ENCODE results near the gene NELFE. TPM values are rescaled to one million over a fixed set of nuclear protein-coding genes. Genes with fewer than 3 reads are reported as not detected.

Gene NELFE
- total RNA-seq, 1 donor from 2014 or later, result 57.9 TPM

DNA sequence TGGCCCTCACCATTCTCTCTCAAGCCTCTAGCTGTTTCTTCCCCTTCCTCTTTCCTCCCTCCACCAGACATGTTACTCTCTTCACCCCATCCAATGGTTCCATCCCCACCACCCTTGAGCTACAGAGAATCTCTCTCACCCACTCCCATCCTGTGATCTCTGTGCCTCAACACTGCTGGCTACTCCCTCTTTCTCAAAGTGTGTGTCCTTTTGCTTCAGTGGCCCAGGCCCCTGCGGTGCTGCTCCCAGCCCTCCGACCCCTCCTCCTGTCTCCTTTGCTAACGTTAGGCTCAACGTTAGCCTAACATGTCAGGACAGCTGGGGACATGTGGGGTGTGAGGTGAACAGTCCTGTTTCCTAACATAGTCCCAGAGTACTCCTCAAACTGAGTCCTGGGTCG is 5.9 kb downstream of the NELFE start:
- peaks cover 57% of the 10 kb centered on the region for H3K36me3 Mint-ChIP-seq (ENCODE audit: low read depth)
- H3K27ac Mint-ChIP-seq, result peak overlapping the region; percentile 8
- ATAC-seq (ENCODE audit: low read depth) (no peak), DNase-seq (no peak)
- no peak overlapping the region for H3K4me3 Mint-ChIP-seq
- CTCF ChIA-PET, result interaction anchor here (0.7 to 2.2 kb wide), 11 partner anchors 13 to 277 kb away, joined by 3 to 9 read pairs (median 4); partner anchors contain the start of genes DXO and LY6G5C
- POLR2A ChIA-PET, result interaction anchor here (1.4 to 1.6 kb wide), 2 partner anchors 50 to 90 kb away, joined by 3 to 5 read pairs; partner anchors contain the start of gene NEU1
- intact Hi-C loops (cut with micrococcal nuclease), result loop anchor here (1.0 to 5.0 kb wide), 2 partner anchors 51 to 271 kb away; partner anchors contain the start of genes LY6G5C and ZBTB12
- H3K27me3 Mint-ChIP-seq, result no peaks in the 10 kb centered on the region
- H3K4me1 Mint-ChIP-seq, result peaks cover 8% of the 10 kb centered on the region
- no peaks in the 10 kb centered on the region for H3K9me3 Mint-ChIP-seq
- TF ChIP-seq, protein P1, sequence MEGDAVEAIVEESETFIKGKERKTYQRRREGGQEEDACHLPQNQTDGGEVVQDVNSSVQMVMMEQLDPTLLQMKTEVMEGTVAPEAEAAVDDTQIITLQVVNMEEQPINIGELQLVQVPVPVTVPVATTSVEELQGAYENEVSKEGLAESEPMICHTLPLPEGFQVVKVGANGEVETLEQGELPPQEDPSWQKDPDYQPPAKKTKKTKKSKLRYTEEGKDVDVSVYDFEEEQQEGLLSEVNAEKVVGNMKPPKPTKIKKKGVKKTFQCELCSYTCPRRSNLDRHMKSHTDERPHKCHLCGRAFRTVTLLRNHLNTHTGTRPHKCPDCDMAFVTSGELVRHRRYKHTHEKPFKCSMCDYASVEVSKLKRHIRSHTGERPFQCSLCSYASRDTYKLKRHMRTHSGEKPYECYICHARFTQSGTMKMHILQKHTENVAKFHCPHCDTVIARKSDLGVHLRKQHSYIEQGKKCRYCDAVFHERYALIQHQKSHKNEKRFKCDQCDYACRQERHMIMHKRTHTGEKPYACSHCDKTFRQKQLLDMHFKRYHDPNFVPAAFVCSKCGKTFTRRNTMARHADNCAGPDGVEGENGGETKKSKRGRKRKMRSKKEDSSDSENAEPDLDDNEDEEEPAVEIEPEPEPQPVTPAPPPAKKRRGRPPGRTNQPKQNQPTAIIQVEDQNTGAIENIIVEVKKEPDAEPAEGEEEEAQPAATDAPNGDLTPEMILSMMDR (IDR thresholded peaks at IDR 0.05), result no peak

DNA sequence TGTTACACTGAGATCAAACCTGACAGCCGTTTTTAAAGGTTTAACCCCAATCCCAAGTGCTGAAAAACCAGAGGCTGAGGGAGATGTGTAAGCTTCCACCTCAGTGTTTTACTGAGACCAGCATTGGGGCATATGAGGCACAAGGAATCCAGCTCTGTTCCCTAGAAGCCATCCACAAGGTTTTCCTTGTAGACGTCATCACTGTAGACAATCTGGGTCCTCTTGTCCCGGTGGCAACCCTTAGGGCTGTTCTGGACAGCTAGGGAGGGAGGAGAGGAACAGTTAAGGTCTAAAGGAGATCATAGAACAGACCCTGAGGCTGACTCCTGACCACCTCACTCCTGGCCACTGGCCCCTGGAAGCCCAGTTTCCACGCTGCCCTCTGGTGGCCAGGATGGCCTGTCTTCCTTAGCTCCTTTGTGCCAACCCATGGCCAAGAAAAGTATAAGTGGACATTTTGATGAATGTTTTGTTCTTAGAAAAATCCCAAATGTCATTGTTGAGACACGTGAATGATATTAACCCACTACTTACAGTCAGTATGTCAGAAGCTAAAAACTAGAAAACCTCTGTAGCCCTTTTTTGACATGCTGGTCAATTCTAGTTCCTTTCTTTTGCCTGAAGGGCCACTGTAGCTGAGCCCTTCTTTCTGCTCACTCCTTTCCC is 6.5 kb downstream of the NELFE start:
- H3K36me3 Mint-ChIP-seq (ENCODE audit: low read depth), result peaks cover 55% of the 10 kb centered on the region
- POLR2A ChIA-PET, result interaction anchor here (0.6 to 1.6 kb wide), 6 partner anchors 18 to 439 kb away, joined by 3 to 5 read pairs (median 3); partner anchors contain the start of genes DXO and NEU1
- ATAC-seq (ENCODE audit: low read depth), result no peak

DNA sequence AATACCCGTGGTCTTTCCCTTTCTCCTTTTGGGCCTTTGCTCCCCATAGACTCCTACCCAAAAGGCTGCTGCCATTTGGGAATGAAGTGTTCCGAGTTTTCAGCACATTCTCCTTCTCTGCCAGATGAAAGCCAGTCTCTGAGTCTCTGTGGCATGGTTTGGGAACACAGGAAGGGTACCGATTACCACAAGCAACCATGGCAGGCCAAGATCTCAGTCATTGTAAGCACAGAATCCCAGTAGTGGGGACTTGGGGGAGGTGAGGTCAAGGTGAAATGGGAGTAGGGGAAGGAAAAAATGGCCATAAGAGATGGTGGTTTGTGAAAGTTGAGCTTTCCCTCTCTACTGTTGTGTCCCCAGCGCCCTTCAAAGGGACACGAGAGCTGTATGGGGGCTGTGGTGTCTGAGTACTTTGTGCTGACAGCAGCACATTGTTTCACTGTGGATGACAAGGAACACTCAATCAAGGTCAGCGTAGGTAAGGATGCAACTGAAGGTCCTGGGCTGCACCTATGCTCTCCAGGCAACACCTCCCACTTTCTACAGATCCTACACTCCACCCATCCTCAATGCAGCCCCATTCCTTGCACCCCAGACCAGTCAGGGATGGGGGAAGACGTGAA is 8.7 kb downstream of the NELFE start:
- peaks cover 6% of the 10 kb centered on the region for H3K27me3 Mint-ChIP-seq
- no peak overlapping the region for H3K4me3 Mint-ChIP-seq
- intact Hi-C loops (cut with micrococcal nuclease), result loop anchor here (5.0 kb wide), 1 partner anchor 268 kb away; the partner anchor contains the start of gene LY6G5C
- CTCF ChIA-PET, result no interaction called here
- TF ChIP-seq, protein P1 (IDR thresholded peaks at IDR 0.05), result no peak
- no peak for DNase-seq
- no peaks in the 10 kb centered on the region for H3K4me1 Mint-ChIP-seq
- no peaks in the 10 kb centered on the region for H3K9me3 Mint-ChIP-seq
- ATAC-seq (ENCODE audit: low read depth), result no peak
- POLR2A ChIA-PET, result no interaction called here
- H3K36me3 Mint-ChIP-seq (ENCODE audit: low read depth), result peaks cover 36% of the 10 kb centered on the region
- H3K27ac Mint-ChIP-seq, result no peak overlapping the region

More for the DNA sequence above, 6.5 kb downstream of the NELFE start:
- H3K4me1 Mint-ChIP-seq, result peaks cover 1% of the 10 kb centered on the region
- H3K4me3 Mint-ChIP-seq, result no peak overlapping the region
- H3K27me3 Mint-ChIP-seq, result no peaks in the 10 kb centered on the region
- no peak for DNase-seq
- H3K27ac Mint-ChIP-seq, result peak overlapping the region; percentile 8
- no peaks in the 10 kb centered on the region for H3K9me3 Mint-ChIP-seq
- intact Hi-C loops (cut with micrococcal nuclease), result loop anchor here (1.0 to 5.0 kb wide), 2 partner anchors 50 to 270 kb away; partner anchors contain the start of genes LY6G5C and ZBTB12
- CTCF ChIA-PET, result interaction anchor here (0.7 to 2.2 kb wide), 11 partner anchors 12 to 276 kb away, joined by 3 to 9 read pairs (median 4); partner anchors contain the start of genes DXO and LY6G5C
- TF ChIP-seq, protein P1 (IDR thresholded peaks at IDR 0.05), result no peak

DNA sequence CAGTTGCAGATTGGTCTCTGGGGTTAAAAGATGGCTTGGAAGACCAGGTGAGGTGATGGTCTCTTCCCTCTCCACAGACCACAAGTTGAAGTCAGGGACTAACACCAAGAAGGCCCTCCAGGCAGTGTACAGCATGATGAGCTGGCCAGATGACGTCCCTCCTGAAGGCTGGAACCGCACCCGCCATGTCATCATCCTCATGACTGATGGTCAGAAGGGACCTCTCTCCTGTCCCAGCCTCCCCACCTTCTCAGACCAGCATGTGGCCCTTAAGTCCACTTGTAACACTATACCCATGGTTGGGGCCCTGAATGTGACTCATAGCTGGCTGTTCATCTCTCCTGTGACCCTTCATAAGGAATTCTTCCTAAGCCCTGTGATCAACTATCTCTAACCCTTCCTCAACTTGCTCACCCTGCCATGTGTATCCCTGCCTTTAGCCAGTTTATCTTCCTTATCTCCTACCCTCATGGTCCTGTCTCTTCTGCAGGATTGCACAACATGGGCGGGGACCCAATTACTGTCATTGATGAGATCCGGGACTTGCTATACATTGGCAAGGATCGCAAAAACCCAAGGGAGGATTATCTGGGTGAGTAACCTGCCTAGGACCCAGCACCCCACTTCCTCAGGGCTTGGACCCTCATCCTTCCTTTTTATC is 9.9 kb downstream of the NELFE start:
- CTCF ChIA-PET, result no interaction called here
- intact Hi-C loops (cut with micrococcal nuclease), result no loop called here
- H3K4me3 Mint-ChIP-seq, result no peak overlapping the region
- no peak overlapping the region for H3K27ac Mint-ChIP-seq
- ATAC-seq (ENCODE audit: low read depth) (no peak), DNase-seq (no peak)
- peaks cover 25% of the 10 kb centered on the region for H3K36me3 Mint-ChIP-seq (ENCODE audit: low read depth)
- TF ChIP-seq, protein P1 (IDR thresholded peaks at IDR 0.05), result no peak
- POLR2A ChIA-PET, result no interaction called here
- no peaks in the 10 kb centered on the region for H3K9me3 Mint-ChIP-seq
- H3K27me3 Mint-ChIP-seq, result peaks cover 12% of the 10 kb centered on the region
- H3K4me1 Mint-ChIP-seq, result no peaks in the 10 kb centered on the region

Data from activated B cell treated with CpG ODN at 0.5 μM for 24 hours (primary cell).